ENCODE results near the gene IRF2BP1. TPM values are rescaled to one million over a fixed set of nuclear protein-coding genes. Genes with fewer than 3 reads are reported as not detected.

The IRF2BP1 gene
- total and polyA plus RNA-seq, 2 of the 13 experiments (the other 11 are each of a cell fraction or from before 2014, with no cell fraction given) = 4.3 to 14.3 TPM

GRCh38 chr19:45863840-45864628 is 21.9 kb downstream of the IRF2BP1 start, which contains the start of gene FOXA3 (continued):
- TF ChIP-seq TARDBP (CRISPR knock-in tag; IDR thresholded peaks at IDR 0.05) = peak; percentile 66; the same call in 1 of the 2 replicates
- no peak for TF ChIP-seq ZNF138 (CRISPR knock-in tag; IDR thresholded peaks at IDR 0.05; ENCODE audit: low read depth)
- no peak for TF ChIP-seq PRDM4 (CRISPR knock-in tag; IDR thresholded peaks at IDR 0.05; ENCODE audit: borderline replicate concordance)
- 0 out of 2 replicates have a peak, but pooled peaks have one; percentile 47 for TF ChIP-seq KLF11 (CRISPR knock-in tag; IDR thresholded peaks at IDR 0.05)
- TF ChIP-seq ZBTB43 (CRISPR knock-in tag; conservative IDR thresholded peaks at IDR 0.05) = no peak
- no peak for TF ChIP-seq CBX2 (IDR thresholded peaks at IDR 0.05; ENCODE audit: low read depth, low read length)
- TF ChIP-seq CBX2 (CRISPR knock-in tag; IDR thresholded peaks at IDR 0.05; ENCODE audit: low read depth) = no peak
- no peak for TF ChIP-seq FOSL1 (CRISPR knock-in tag; IDR thresholded peaks at IDR 0.05; ENCODE audit: borderline replicate concordance)
- TF ChIP-seq SAP130 (CRISPR knock-in tag; IDR thresholded peaks at IDR 0.05; ENCODE audit: low read depth) = peak; percentile 70
- 0 out of 2 replicates have a peak, but pooled peaks have one; percentile 29 for TF ChIP-seq ZNF792 (CRISPR knock-in tag; IDR thresholded peaks at IDR 0.05)
- no peak for TF ChIP-seq TEAD2 (CRISPR knock-in tag; IDR thresholded peaks at IDR 0.05)
- TF ChIP-seq XRCC5 (optimal IDR thresholded peaks at IDR 0.05; ENCODE audit: low read length) = peak; percentile 65
- TF ChIP-seq KDM1A (CRISPR knock-in tag; IDR thresholded peaks at IDR 0.05) = peak; percentile 98
- TF ChIP-seq EP300 (IDR thresholded peaks at IDR 0.05; ENCODE audit: low read depth in 2 of 2, low read length in 2 of 2) = peak in 1 of 2 experiments; percentile 43; a peak in 1 of 4 replicates
- no peak for TF ChIP-seq EP300 (CRISPR knock-in tag; IDR thresholded peaks at IDR 0.05; ENCODE audit: borderline replicate concordance)
- TF ChIP-seq RCOR2 (CRISPR knock-in tag; IDR thresholded peaks at IDR 0.05) = peak; percentile 78
- no peak for TF ChIP-seq HMGA1 (CRISPR knock-in tag; conservative IDR thresholded peaks at IDR 0.05)
- no peak for TF ChIP-seq HNRNPK (IDR thresholded peaks at IDR 0.05; ENCODE audit: low read depth, low read length, poor library complexity, severe bottlenecking)
- peak; percentile 90 for TF ChIP-seq ZNF777 (CRISPR knock-in tag; IDR thresholded peaks at IDR 0.05)
- peak; percentile 71; the same call in 1 of the 2 replicates for TF ChIP-seq ZNF451 (CRISPR knock-in tag; IDR thresholded peaks at IDR 0.05)
- TF ChIP-seq MAZ (IDR thresholded peaks at IDR 0.05; ENCODE audit: borderline replicate concordance, low read depth, low read length) = peak; percentile 95
- peak; percentile 87; the same call in 1 of the 2 replicates for TF ChIP-seq MAZ (CRISPR knock-in tag; IDR thresholded peaks at IDR 0.05; ENCODE audit: low read depth)
- TF ChIP-seq YEATS2 (CRISPR knock-in tag; IDR thresholded peaks at IDR 0.05; ENCODE audit: borderline replicate concordance) = peak; percentile 39; the same call in 1 of the 2 replicates

All from HepG2 (cell line).